ENCODE results near the gene SPTLC1. TPM values are rescaled to one million over a fixed set of nuclear protein-coding genes. Genes with fewer than 3 reads are reported as not detected.
"Not testable (repeated sequence)": the region's sequence is repeated elsewhere in the genome, so short reads cannot be mapped to it uniquely, and the experiment has no call there.

The SPTLC1 gene
- total RNA-seq, 4 donors from 2014 or later: 105 to 115 (median 109) TPM

DNA sequence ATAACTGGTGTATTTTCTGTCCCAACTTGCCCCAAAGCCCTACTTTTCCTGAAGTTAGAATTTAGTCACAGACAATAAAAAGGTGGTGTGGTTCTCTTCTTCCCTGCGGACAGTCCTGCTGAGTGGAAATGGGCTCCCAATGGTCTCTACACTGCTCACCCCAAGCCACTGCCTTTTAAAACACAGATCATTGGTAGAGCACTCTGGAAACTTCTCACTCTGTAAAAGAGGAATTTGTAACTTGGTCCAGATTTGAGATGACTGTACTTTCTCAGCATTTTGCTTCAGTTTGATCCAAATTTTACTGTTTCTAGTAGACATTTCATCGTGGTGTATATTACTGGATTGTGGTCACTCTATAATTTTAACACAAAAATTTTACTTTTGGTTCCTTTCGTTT lies 84.8 kb downstream of the SPTLC1 start:
- TF ChIP-seq, protein P1, sequence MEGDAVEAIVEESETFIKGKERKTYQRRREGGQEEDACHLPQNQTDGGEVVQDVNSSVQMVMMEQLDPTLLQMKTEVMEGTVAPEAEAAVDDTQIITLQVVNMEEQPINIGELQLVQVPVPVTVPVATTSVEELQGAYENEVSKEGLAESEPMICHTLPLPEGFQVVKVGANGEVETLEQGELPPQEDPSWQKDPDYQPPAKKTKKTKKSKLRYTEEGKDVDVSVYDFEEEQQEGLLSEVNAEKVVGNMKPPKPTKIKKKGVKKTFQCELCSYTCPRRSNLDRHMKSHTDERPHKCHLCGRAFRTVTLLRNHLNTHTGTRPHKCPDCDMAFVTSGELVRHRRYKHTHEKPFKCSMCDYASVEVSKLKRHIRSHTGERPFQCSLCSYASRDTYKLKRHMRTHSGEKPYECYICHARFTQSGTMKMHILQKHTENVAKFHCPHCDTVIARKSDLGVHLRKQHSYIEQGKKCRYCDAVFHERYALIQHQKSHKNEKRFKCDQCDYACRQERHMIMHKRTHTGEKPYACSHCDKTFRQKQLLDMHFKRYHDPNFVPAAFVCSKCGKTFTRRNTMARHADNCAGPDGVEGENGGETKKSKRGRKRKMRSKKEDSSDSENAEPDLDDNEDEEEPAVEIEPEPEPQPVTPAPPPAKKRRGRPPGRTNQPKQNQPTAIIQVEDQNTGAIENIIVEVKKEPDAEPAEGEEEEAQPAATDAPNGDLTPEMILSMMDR (IDR thresholded peaks at IDR 0.05): no peak
- no peak for TF ChIP-seq EP300 (IDR thresholded peaks at IDR 0.05)
- no peak for TF ChIP-seq POLR2AphosphoS5 (IDR thresholded peaks at IDR 0.05)
- TF ChIP-seq POLR2A (IDR thresholded peaks at IDR 0.05): no peak
- 94% methylated on average over 3 of the region's 3 CpGs for WGBS
- H3K36me3 ChIP-seq: peaks cover 39% of the 10 kb centered on the region

DNA sequence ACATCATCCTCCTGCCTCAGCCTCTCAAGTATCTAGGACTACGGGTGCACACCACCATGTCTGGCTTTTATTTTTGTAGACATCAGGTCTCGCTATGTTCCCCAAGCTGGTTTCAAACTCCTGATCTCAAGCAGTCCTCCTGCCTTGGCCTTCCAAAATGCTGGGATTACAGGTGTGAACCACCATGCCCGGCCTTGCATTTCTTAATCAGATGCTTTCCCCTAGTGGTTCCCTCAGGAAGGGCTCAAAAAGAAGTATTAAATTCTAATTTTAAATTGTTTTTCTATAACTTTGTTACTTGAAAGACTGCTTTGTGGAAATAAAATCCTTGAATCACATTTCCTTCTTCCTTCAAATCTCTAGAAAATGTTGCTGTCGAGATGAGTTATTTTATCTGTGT lies 85.7 kb downstream of the SPTLC1 start:
- Histone ChIP-seq H3K27ac (no peak overlapping the region), H3K27me3 (no peaks in the 10 kb centered on the region), H3K36me3 (peaks cover 31% of the 10 kb centered on the region), H3K9me3 (no peaks in the 10 kb centered on the region), H3K4me3 (no peak overlapping the region), H3K4me1 (no peaks in the 10 kb centered on the region)
- WGBS: 94% methylated on average over 4 of the region's 4 CpGs
- TF ChIP-seq, protein P1 (IDR thresholded peaks at IDR 0.05): no peak
- DNase-seq (ENCODE audit: low spot score in 2 of 2): no peak

More for the DNA sequence above, 84.8 kb downstream of the SPTLC1 start:
- DNase-seq (ENCODE audit: low spot score in 2 of 2): no peak
- Histone ChIP-seq H3K27me3 (no peaks in the 10 kb centered on the region), H3K4me1 (no peaks in the 10 kb centered on the region), H3K27ac (no peak overlapping the region), H3K9me3 (no peaks in the 10 kb centered on the region), H3K4me3 (no peak overlapping the region)

DNA sequence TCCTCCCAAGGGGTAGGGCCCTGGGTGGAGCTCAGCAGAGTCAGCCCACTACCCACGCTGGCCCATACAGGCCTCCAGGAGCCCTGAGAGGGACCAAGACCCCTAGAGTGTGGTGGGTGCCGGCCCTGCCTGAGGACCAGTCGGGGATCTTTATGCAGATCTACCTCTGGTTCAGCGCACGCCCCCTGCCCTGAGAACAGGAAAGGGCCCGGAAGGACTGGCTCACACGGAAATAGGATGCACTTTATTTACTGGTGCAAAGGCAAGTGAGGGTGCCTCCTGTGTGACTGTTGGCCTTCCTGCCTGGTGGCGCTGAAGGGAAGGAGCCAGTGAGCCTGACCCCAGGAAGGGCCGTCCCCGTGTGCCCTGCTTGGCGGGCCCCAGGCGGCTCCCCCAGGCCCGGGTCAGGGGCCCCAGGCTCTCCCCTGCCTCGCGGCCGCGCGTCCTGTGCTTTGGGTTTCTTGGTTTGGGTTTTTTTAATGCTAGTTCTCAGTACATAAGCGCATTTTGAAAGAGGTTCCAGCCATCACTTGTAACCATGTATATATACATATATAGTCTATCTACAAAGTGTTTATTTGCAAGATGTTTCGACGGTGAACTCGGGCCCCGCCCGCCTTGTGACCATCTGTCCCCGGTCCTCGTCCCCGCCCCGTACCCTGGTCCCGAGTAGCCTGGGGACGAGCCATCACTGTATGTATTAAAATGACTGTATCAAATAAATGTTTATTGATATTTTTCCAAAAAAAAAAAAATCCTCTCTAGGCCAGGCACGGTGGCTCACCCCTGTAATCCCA lies 88.8 kb downstream of the SPTLC1 start:
- Histone ChIP-seq H3K27me3 (no peaks in the 10 kb centered on the region), H3K36me3 (peaks cover 2% of the 10 kb centered on the region), H3K27ac (no peak overlapping the region), H3K9me3 (no peaks in the 10 kb centered on the region), H3K4me3 (no peak overlapping the region), H3K4me1 (no peaks in the 10 kb centered on the region)
- DNase-seq (ENCODE audit: low spot score in 2 of 2): no peak
- TF ChIP-seq POLR2AphosphoS5 (IDR thresholded peaks at IDR 0.05) (no peak), EP300 (IDR thresholded peaks at IDR 0.05) (no peak), POLR2A (IDR thresholded peaks at IDR 0.05) (no peak)
- TF ChIP-seq, protein P1 (IDR thresholded peaks at IDR 0.05): no peak
- 91% methylated on average over 29 of the region's 31 CpGs for WGBS

DNA sequence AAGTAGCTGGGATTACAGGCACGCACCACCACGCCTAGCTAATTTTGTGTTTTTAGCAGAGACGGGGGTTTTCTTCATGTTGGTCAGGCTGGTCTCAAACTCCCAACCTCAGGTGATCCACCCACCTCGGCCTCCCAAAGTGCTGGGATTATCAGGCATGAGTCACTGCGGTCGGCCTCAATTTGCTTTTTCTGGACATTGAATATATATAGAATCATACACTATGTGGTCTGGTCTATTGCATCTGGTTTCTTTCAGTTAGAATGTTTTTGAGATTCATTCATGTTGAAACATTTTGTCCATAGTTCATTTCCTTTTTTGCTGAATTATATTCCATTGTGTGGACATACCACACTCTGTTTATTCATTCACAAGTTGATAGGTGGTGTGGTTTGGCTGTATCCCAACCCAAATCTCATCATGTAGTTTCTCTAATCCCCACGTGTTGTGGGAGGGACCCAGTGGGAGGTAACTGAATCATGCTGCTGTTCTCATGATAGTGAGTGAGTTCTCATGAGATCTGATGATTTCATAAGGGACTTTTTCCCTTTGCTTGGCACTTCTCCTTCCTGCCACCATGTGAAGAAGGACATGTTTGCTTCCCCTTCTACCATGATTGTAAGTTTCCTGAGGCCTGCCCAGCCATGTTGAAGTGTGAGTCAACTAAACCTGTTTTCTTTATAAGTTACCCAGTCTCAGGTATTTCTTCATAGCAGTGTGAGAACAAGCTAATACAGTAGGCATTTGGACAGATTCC lies 93.2 kb downstream of the SPTLC1 start:
- not testable (repeated sequence) for H3K4me3 ChIP-seq; H3K36me3 ChIP-seq; DNase-seq (ENCODE audit: low spot score in 2 of 2); H3K27ac ChIP-seq; H3K9me3 ChIP-seq; H3K27me3 ChIP-seq; H3K4me1 ChIP-seq
- WGBS: 70% methylated on average over 7 of the region's 7 CpGs

DNA sequence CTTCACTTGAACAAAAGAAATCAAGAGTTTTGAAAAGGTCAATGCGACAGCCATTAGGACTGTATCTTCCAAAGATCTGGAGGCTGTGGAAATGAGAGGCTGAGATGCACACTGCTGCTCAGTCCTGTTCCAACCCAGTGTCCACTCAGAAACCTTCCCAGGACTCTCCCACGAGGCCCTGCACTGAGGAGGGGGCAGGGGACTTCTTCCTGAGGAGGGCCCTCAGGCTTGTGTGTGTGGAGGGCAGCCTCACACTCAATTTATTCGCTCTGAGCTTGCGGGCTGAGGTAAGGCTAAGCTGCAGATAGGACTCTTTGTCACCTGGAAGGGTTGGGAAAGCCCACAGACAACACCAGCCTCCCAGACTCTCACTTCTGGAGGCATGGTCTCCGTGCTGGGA lies 95.6 kb downstream of the SPTLC1 start:
- Histone ChIP-seq H3K36me3 (no peaks in the 10 kb centered on the region), H3K9me3 (no peaks in the 10 kb centered on the region), H3K4me1 (no peaks in the 10 kb centered on the region), H3K27me3 (no peaks in the 10 kb centered on the region), H3K4me3 (no peak overlapping the region), H3K27ac (no peak overlapping the region)
- no peak for TF ChIP-seq EP300 (IDR thresholded peaks at IDR 0.05)
- TF ChIP-seq POLR2AphosphoS5 (IDR thresholded peaks at IDR 0.05): no peak
- TF ChIP-seq, protein P1 (IDR thresholded peaks at IDR 0.05): no peak
- TF ChIP-seq POLR2A (IDR thresholded peaks at IDR 0.05): no peak
- DNase-seq (ENCODE audit: low spot score in 2 of 2): no peak
- 51% methylated on average over 3 of the region's 5 CpGs for WGBS
